Spleen (tissue), 11 donors: Measurements from ENCODE around the gene PCDHGC4. TPM values are rescaled to one million over a fixed set of nuclear protein-coding genes. Genes with fewer than 3 reads are reported as not detected.
A peak's percentile ranks its signal among the peaks of the same experiment; 100 is the strongest.

ENCODE experiments used
- DNase-seq: peaks from one replicate; pipeline ENCODE4 v3.0.0-alpha.2; 2020
- H3K27ac ChIP-seq, 8 donors: fragments of 200-600 bp; sonication (generic) in 7 of 8; 1 replicate in 4 of 8; 2 replicates in 4 of 8; pipeline versions ENCODE4 v1.5.0 to v1.8.0; 2016 to 2021; ENCODE audit warnings: inconsistent platforms in 4 of 8, mild to moderate bottlenecking in 4 of 8, moderate library complexity in 1 of 8
- H3K27me3 ChIP-seq, 7 donors: fragments of 200-600 bp; sonication (generic) in 6 of 7; replicated peaks in 1 of 7; 1 replicate in 4 of 7; 2 replicates in 3 of 7; pipeline versions ENCODE4 v1.5.0 to v1.8.0; 2016 to 2021; ENCODE audit warnings: inconsistent platforms in 3 of 7, mild to moderate bottlenecking in 1 of 7
- H3K36me3 ChIP-seq, 6 donors: fragments of 200-600 bp; sonication (generic) in 5 of 6; 1 replicate in 4 of 6; 2 replicates in 2 of 6; pipeline versions ENCODE4 v1.5.0 to v1.8.0; 2016 to 2021; ENCODE audit warnings: inconsistent platforms in 2 of 6
- H3K4me1 ChIP-seq, 6 donors: fragments of 200-600 bp; sonication (generic) in 5 of 6; 1 replicate in 3 of 6; 2 replicates in 3 of 6; pipeline versions ENCODE4 v1.5.0 to v1.8.0; 2016 to 2021; ENCODE audit warnings: inconsistent platforms in 3 of 6
- H3K4me3 ChIP-seq, 8 donors: fragments of 200-600 bp; sonication (generic) in 7 of 8; 1 replicate in 4 of 8; 2 replicates in 4 of 8; pipeline versions ENCODE4 v1.5.0 to v1.8.0; 2016 to 2021; ENCODE audit warnings: inconsistent platforms in 4 of 8, mild to moderate bottlenecking in 4 of 8, moderate library complexity in 2 of 8
- H3K9me3 ChIP-seq, 8 donors: fragments of 200-600 bp; sonication (generic) in 7 of 8; 1 replicate in 4 of 8; 2 replicates in 4 of 8; pipeline versions ENCODE4 v1.5.0 to v1.8.0; 2016 to 2021; ENCODE audit warnings: inconsistent platforms in 4 of 8
- POLR2A ChIP-seq, 3 donors: fragments of 450-650 bp; IDR thresholded peaks; one replicate each; pipeline ENCODE4 v1.5.1; 2017; ENCODE audit warnings: antibody characterized with exemption in 3 of 3, mild to moderate bottlenecking in 1 of 3
- POLR2AphosphoS5 ChIP-seq, 3 donors: sonication (generic); formaldehyde crosslinking; IDR thresholded peaks; one replicate each; pipeline ENCODE4 v1.5.1; 2017; ENCODE audit warnings: antibody characterized with exemption in 3 of 3
- WGBS, 5 donors: extraction: QIAGEN DNeasy Blood & Tissue Kit in 3 of 5; methylation state at CpG; one replicate each; pipeline versions ENCODE4 v1.1.5 to v1.1.7; 2013 to 2018; 5-methylcytosine and 5-hydroxymethylcytosine counted together
- intact Hi-C: fragments of 100-400 bp; cut with DNase I; formaldehyde crosslinking; loops from one replicate; pipeline ENCODE4 v1.15.0; 2023; ENCODE audit warnings: low total_unique reads
- polyA plus RNA-seq, 3 donors: library from polyadenylated mRNA; stranded (reverse); fragments of 200-250 nt; gene quantifications; one replicate each; pipeline ENCODE4 v1.2.1, GENCODE V29; 2013
- total RNA-seq, 7 donors: library from RNA; depleted of rRNA in 3 of 7; stranded (reverse); fragments of >200 nt in 3 of 7; fragmentation: NEBNext Ultra II Directional in 4 of 7; extraction: Animal tissue kit (Norgen Biotek cat#: 25700) in 4 of 7; gene quantifications; one replicate each; pipeline versions ENCODE4 v1.1.0 to v1.2.1, GENCODE V29; 2016 to 2021
- TF ChIP-seq, protein P1 (sequence below), 11 experiments: fragments of 200-600 bp in 7 of 11; fragments of 450-650 bp in 4 of 11; sonication (generic) in 4 of 11; IDR thresholded peaks in 8 of 11; conservative IDR thresholded peaks in 3 of 11; 1 replicate in 7 of 11; 2 replicates in 4 of 11; pipeline versions ENCODE4 v1.4.0 to v1.8.0; 2016 to 2021; ENCODE audit warnings: antibody characterized with exemption in 11 of 11, inconsistent platforms in 4 of 11, mild to moderate bottlenecking in 1 of 11
- donor health status: healthy with polysubstance abuse.
- donor health status: DM: no; HTN: no; CAD: no; lungs with moderate emphysema.
- donor health status: DM: no; HTN: no; CAD: no.
- donor health status: Bipolar disorder and iron deficiency.
- donor health status: healthy.
- donor health status: DM: no; HTN: no; CAD: no.
- donor health status: DM: yes; HTN: yes; CAD: no.

PCDHGC4 gene
- total and polyA plus RNA-seq, 10 donors, result 0.03 to 3.9 (median 1.4) TPM; not detected in 1

DNA sequence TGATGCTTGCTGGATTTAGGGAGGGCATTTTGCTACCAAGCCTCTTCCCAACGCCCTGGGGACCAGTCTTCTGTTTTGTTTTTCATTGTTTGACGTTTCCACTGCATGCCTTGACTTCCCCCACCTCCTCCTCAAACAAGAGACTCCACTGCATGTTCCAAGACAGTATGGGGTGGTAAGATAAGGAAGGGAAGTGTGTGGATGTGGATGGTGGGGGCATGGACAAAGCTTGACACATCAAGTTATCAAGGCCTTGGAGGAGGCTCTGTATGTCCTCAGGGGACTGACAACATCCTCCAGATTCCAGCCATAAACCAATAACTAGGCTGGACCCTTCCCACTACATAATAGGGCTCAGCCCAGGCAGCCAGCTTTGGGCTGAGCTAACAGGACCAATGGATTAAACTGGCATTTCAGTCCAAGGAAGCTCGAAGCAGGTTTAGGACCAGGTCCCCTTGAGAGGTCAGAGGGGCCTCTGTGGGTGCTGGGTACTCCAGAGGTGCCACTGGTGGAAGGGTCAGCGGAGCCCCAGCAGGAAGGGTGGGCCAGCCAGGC lies 27.0 kb downstream of the PCDHGC4 start:
- WGBS, 5 donors, result 61 to 77% (median 70%) methylated on average over 3 to 4 of the region's 4 CpGs
- peaks cover 0 to 38% (median 13%) of the 10 kb centered on the region in 6 donors for H3K36me3 ChIP-seq
- H3K4me1 ChIP-seq, result peaks cover 20 to 98% (median 77%) of the 10 kb centered on the region in 6 donors
- peak overlapping the region in 7 of 8 donors; percentile 77 to 87 (median 82) for H3K27ac ChIP-seq
- intact Hi-C loops, result no loop called here
- TF ChIP-seq, protein P1, sequence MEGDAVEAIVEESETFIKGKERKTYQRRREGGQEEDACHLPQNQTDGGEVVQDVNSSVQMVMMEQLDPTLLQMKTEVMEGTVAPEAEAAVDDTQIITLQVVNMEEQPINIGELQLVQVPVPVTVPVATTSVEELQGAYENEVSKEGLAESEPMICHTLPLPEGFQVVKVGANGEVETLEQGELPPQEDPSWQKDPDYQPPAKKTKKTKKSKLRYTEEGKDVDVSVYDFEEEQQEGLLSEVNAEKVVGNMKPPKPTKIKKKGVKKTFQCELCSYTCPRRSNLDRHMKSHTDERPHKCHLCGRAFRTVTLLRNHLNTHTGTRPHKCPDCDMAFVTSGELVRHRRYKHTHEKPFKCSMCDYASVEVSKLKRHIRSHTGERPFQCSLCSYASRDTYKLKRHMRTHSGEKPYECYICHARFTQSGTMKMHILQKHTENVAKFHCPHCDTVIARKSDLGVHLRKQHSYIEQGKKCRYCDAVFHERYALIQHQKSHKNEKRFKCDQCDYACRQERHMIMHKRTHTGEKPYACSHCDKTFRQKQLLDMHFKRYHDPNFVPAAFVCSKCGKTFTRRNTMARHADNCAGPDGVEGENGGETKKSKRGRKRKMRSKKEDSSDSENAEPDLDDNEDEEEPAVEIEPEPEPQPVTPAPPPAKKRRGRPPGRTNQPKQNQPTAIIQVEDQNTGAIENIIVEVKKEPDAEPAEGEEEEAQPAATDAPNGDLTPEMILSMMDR (IDR thresholded peaks at IDR 0.05 in 8 of 11, conservative IDR thresholded peaks at IDR 0.05 in 3 of 11), result no peak
- no peak for TF ChIP-seq POLR2AphosphoS5 (IDR thresholded peaks at IDR 0.05)
- TF ChIP-seq POLR2A (IDR thresholded peaks at IDR 0.05), result no peak
- peak overlapping the region in 5 of 8 donors; percentile 47 to 74 (median 54) for H3K4me3 ChIP-seq
- no peaks in the 10 kb centered on the region for H3K27me3 ChIP-seq
- no peaks in the 10 kb centered on the region for H3K9me3 ChIP-seq
- DNase-seq, result no peak

DNA sequence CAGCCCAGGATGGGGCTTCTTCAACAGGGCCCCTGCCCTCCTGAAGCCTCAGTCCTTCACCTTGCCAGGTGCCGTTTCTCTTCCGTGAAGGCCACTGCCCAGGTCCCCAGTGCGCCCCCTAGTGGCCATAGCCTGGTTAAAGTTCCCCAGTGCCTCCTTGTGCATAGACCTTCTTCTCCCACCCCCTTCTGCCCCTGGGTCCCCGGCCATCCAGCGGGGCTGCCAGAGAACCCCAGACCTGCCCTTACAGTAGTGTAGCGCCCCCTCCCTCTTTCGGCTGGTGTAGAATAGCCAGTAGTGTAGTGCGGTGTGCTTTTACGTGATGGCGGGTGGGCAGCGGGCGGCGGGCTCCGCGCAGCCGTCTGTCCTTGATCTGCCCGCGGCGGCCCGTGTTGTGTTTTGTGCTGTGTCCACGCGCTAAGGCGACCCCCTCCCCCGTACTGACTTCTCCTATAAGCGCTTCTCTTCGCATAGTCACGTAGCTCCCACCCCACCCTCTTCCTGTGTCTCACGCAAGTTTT lies 27.6 kb downstream of the PCDHGC4 start:
- H3K36me3 ChIP-seq, result peaks cover 0 to 44% (median 19%) of the 10 kb centered on the region in 6 donors

GRCh38 chr5:141512911-141513626 lies 28.2 kb downstream of the PCDHGC4 start:
- Histone ChIP-seq H3K9me3 (no peaks in the 10 kb centered on the region), H3K27ac (peak overlapping the region; percentile 36 to 87 (median 82)), H3K4me3 (peak overlapping the region; percentile 41 to 74 (median 54)), H3K27me3 (no peaks in the 10 kb centered on the region), H3K36me3 (peaks cover 0 to 50% (median 23%) of the 10 kb centered on the region in 6 donors), H3K4me1 (peaks cover 16 to 98% (median 69%) of the 10 kb centered on the region in 6 donors)
- intact Hi-C loops, result no loop called here
- WGBS, 5 donors, result 2 to 9% (median 4%) methylated on average over 31 to 43 of the region's 43 CpGs
- peak; percentile 86 for DNase-seq
- TF ChIP-seq, protein P1 (IDR thresholded peaks at IDR 0.05 in 8 of 11, conservative IDR thresholded peaks at IDR 0.05 in 3 of 11), result no peak
- TF ChIP-seq POLR2AphosphoS5 (IDR thresholded peaks at IDR 0.05), result peak; percentile 36 to 54 (median 37)
- TF ChIP-seq POLR2A (IDR thresholded peaks at IDR 0.05), result no peak

More for the DNA sequence above, 27.6 kb downstream of the PCDHGC4 start:
- H3K4me3 ChIP-seq, result peak overlapping the region; percentile 41 to 74 (median 54)
- no peaks in the 10 kb centered on the region for H3K9me3 ChIP-seq
- peaks cover 16 to 98% (median 74%) of the 10 kb centered on the region in 6 donors for H3K4me1 ChIP-seq
- no peaks in the 10 kb centered on the region for H3K27me3 ChIP-seq
- 3 to 9% (median 5%) methylated on average over 28 of the region's 28 CpGs for WGBS, 5 donors
- DNase-seq, result peak; percentile 96
- TF ChIP-seq, protein P1 (IDR thresholded peaks at IDR 0.05 in 8 of 11, conservative IDR thresholded peaks at IDR 0.05 in 3 of 11), result peak; percentile 53 to 90 (median 81)
- TF ChIP-seq POLR2AphosphoS5 (IDR thresholded peaks at IDR 0.05) (peak; percentile 37 to 50 (median 41)), POLR2A (IDR thresholded peaks at IDR 0.05) (no peak)
- H3K27ac ChIP-seq, result peak overlapping the region; percentile 36 to 87 (median 82)
- intact Hi-C loops, result no loop called here
